Heart left ventricle (tissue), 16 donors: ENCODE measurements around the gene C16orf90. TPM values are rescaled to one million over a fixed set of nuclear protein-coding genes. Genes with fewer than 3 reads are reported as not detected.
A peak's percentile ranks its signal among the peaks of the same experiment; 100 is the strongest.

Experiments used
- ATAC-seq, 4 donors: fragments of 200-7000 bp; cut with Tn5 transposase; one replicate each; pipeline ENCODE4 v1.9.1; 2020 to 2022; ENCODE audit warnings: moderate library complexity in 4 of 4, mild to moderate bottlenecking in 3 of 4, moderate number of reproducible peaks in 1 of 4
- DNase-seq, 5 donors: peaks; one replicate each; pipeline ENCODE4 v3.0.0-alpha.2; 2020
- H3K27ac ChIP-seq, 12 donors: fragments of 200-600 bp; sonication (generic) in 4 of 12; one replicate each; pipeline versions ENCODE4 v1.5.0 to v1.8.0; 2016 to 2022; ENCODE audit warnings: mild to moderate bottlenecking in 2 of 12
- H3K27me3 ChIP-seq, 9 donors: fragments of 200-600 bp; sonication (generic) in 2 of 9; one replicate each; pipeline versions ENCODE4 v1.5.1 to v1.8.0; 2016 to 2022; ENCODE audit warnings: mild to moderate bottlenecking in 3 of 9
- H3K36me3 ChIP-seq, 9 donors: fragments of 200-600 bp; sonication (generic) in 2 of 9; one replicate each; pipeline versions ENCODE4 v1.5.0 to v1.8.0; 2018 to 2022; ENCODE audit warnings: mild to moderate bottlenecking in 2 of 9
- H3K4me1 ChIP-seq, 12 donors: fragments of 200-600 bp; sonication (generic) in 4 of 12; one replicate each; pipeline versions ENCODE4 v1.5.0 to v1.8.0; 2016 to 2022; ENCODE audit warnings: mild to moderate bottlenecking in 3 of 12
- H3K4me3 ChIP-seq, 12 donors: fragments of 200-600 bp; sonication (generic) in 4 of 12; one replicate each; pipeline versions ENCODE4 v1.5.0 to v1.8.0; 2017 to 2022; ENCODE audit warnings: mild to moderate bottlenecking in 9 of 12, moderate library complexity in 4 of 12
- H3K9me3 ChIP-seq, 12 donors: fragments of 200-600 bp; sonication (generic) in 4 of 12; one replicate each; pipeline versions ENCODE4 v1.5.0 to v1.8.0; 2016 to 2022; ENCODE audit warnings: mild to moderate bottlenecking in 1 of 12
- CTCF ChIP-seq, 12 donors: fragments of 200-600 bp; sonication (generic) in 4 of 12; IDR thresholded peaks; one replicate each; pipeline versions ENCODE4 v1.5.0 to v1.8.0; 2018 to 2022; ENCODE audit warnings: antibody characterized with exemption in 12 of 12, mild to moderate bottlenecking in 5 of 12
- POLR2A ChIP-seq, 2 donors: fragments of 450-650 bp; IDR thresholded peaks; one replicate each; pipeline ENCODE4 v1.6.1; 2017; ENCODE audit warnings: antibody characterized with exemption in 2 of 2, mild to moderate bottlenecking in 2 of 2, moderate library complexity in 2 of 2
- WGBS, 4 donors: extraction: QIAGEN DNeasy Blood & Tissue Kit in 2 of 4; methylation state at CpG; one replicate each; pipeline versions ENCODE4 v1.1.5 to v1.1.7; 2013 to 2018; 5-methylcytosine and 5-hydroxymethylcytosine counted together
- intact Hi-C, 10 donors: fragments of 100-400 bp; cut with DNase I; formaldehyde crosslinking; loops; one replicate each; pipeline versions ENCODE4 v1.11.1 to v1.14.2; 2022
- polyA plus RNA-seq, 2 donors: library from polyadenylated mRNA; stranded (reverse); fragments of 200-250 nt; gene quantifications; one replicate each; pipeline ENCODE4 v1.2.3, GENCODE V29; 2013
- total RNA-seq, 9 donors: library from RNA; depleted of rRNA in 2 of 9; stranded (reverse); fragments of >200 nt in 2 of 9; fragmentation: NEBNext Ultra II Directional in 3 of 9; extraction: Animal tissue kit (Norgen Biotek cat#: 25700) in 3 of 9; gene quantifications; one replicate each; pipeline versions ENCODE4 v1.1.0 to v1.2.4, GENCODE V29; 2016 to 2023
- donor health status: ischemic (EF 13 %, LVEDD 7.1; RV severe dilation, severe dysfunction).
- donor health status: healthy with polysubstance abuse.
- donor health status: DM: no; HTN: yes; CAD: no.
- donor health status: DM: no; HTN: no; CAD: no.
- donor health status: ischemic (EF 25% LVEDD 6.9; RV normal size, moderate dysfunction).
- donor health status: ischemic (EF 25% LVEDD 5.7; RV mildly dilated, moderate dysfunction).
- donor health status: healthy.
- donor health status: DM: yes; HTN: yes; CAD: no.
- donor health status: ischemic (EF 35%, LVEDD 5.7; RV mildly dilated, moderate dysfunction).
- donor health status: nonischemic (EF 11% LVEDD 7.7; RV severe dilation, severe dysfunction).
- donor health status: DM: yes; HTN: yes; CAD: no.
- donor health status: PGD.
- donor health status: ischemic (EF 29% LVEDD 5.4; RV normal size, mild dysfunction).
- donor health status: nonischemic (EF 23%, LVEDD 6.1; RV moderate dilation, normal function).

The C16orf90 gene
- total and polyA plus RNA-seq, 11 donors: not detected

- ATAC-seq (peak in 2 of 4 donors; percentile 28 to 33), DNase-seq (peak in 1 of 5 donors; percentile 39)
- intact Hi-C loops: no loop called here
- peaks cover 0 to 33% (median 4%) of the 10 kb centered on the region in 12 donors for H3K4me1 ChIP-seq
- peaks cover 0 to 89% (median 71%) of the 10 kb centered on the region in 9 donors for H3K36me3 ChIP-seq
- peak overlapping the region in 8 of 12 donors; percentile 2 to 65 (median 34) for H3K27ac ChIP-seq
- H3K4me3 ChIP-seq: no peak overlapping the region
- H3K27me3 ChIP-seq: no peaks in the 10 kb centered on the region
- TF ChIP-seq CTCF (IDR thresholded peaks at IDR 0.05) (no peak), POLR2A (IDR thresholded peaks at IDR 0.05) (no peak)
- H3K9me3 ChIP-seq: no peaks in the 10 kb centered on the region
- WGBS, 4 donors: 56 to 71% (median 58%) methylated on average over 12 to 18 of the region's 18 CpGs
Observed at GRCh38 chr16:3480901-3481695, 14.2 kb downstream of the C16orf90 start.

DNA sequence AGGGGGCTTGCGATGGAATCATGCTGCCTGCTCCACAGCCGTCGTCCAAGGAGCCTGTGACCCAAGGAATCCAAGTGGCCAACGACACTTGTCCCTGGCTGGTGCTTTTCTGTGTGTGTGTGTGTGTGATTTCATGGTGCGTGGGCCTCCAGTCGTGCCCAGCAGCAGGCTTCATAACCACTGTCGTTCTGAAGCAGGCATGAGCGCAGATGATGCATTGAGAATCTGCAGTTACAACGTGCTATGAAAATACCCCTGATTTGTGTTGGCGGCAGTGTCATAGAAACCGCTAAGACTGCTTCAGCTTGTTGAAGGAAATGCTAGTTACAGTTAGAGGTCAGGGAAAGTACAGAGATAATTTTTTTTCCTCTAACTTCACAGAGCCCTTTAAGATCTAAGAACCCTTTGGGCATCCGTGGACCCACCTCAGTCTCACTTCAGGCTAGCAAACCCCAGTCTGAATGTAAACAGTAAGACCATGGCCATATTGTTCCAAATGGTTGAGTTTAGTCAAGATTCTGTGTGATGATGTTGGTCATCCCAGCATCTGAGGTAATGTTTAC, 15.6 kb downstream of the C16orf90 start:
- TF ChIP-seq CTCF (IDR thresholded peaks at IDR 0.05) (no peak), POLR2A (IDR thresholded peaks at IDR 0.05) (no peak)
- intact Hi-C loops: no loop called here
- ATAC-seq: no peak
- DNase-seq: no peak
- Histone ChIP-seq H3K36me3 (peaks cover 0 to 80% (median 57%) of the 10 kb centered on the region in 9 donors), H3K27me3 (no peaks in the 10 kb centered on the region), H3K4me3 (no peak overlapping the region), H3K4me1 (peaks cover 0 to 42% (median 8%) of the 10 kb centered on the region in 12 donors), H3K27ac (no peak overlapping the region), H3K9me3 (no peaks in the 10 kb centered on the region)
- WGBS, 4 donors: 79 to 91% (median 82%) methylated on average over 12 of the region's 12 CpGs

GRCh38 chr16:3478242-3478925, 16.9 kb downstream of the C16orf90 start:
- Histone ChIP-seq H3K4me3 (no peak overlapping the region), H3K36me3 (peaks cover 0 to 73% (median 44%) of the 10 kb centered on the region in 9 donors), H3K27ac (no peak overlapping the region), H3K4me1 (peaks cover 0 to 55% (median 14%) of the 10 kb centered on the region in 12 donors), H3K9me3 (no peaks in the 10 kb centered on the region), H3K27me3 (no peaks in the 10 kb centered on the region)
- ATAC-seq: no peak
- intact Hi-C loops: no loop called here
- WGBS, 4 donors: 68 to 77% (median 69%) methylated on average over 11 of the region's 11 CpGs
- no peak for TF ChIP-seq CTCF (IDR thresholded peaks at IDR 0.05)
- DNase-seq: no peak

GRCh38 chr16:3476409-3476808, 18.9 kb downstream of the C16orf90 start:
- H3K4me1 ChIP-seq: peaks cover 0 to 54% (median 14%) of the 10 kb centered on the region in 12 donors
- DNase-seq: no peak
- no peak for TF ChIP-seq POLR2A (IDR thresholded peaks at IDR 0.05)
- TF ChIP-seq CTCF (IDR thresholded peaks at IDR 0.05): no peak
- peaks cover 0 to 63% (median 25%) of the 10 kb centered on the region in 9 donors for H3K36me3 ChIP-seq
- H3K27me3 ChIP-seq: no peaks in the 10 kb centered on the region
- intact Hi-C loops: no loop called here
- H3K27ac ChIP-seq: peak overlapping the region in 2 of 12 donors; percentile 1 to 30
- no peaks in the 10 kb centered on the region for H3K9me3 ChIP-seq
- H3K4me3 ChIP-seq: no peak overlapping the region
- WGBS, 4 donors: 48 to 61% (median 52%) methylated on average over 3 of the region's 3 CpGs
- peak; percentile 8 to 29 (median 16) for ATAC-seq
